OCI-LY3 (cell line): ENCODE data around the gene SMYD4.
"Not testable (repeated sequence)": the region's sequence is repeated elsewhere in the genome, so short reads cannot be mapped to it uniquely, and the experiment has no call there.

Experiments
- H2AFZ ChIP-seq: fragments of 200-600, 300-600 bp; shearing (Covaris generic); 2 replicates; pipeline ENCODE4 v1.6.0; 2014; ENCODE audit warnings: antibody characterized with exemption, low read depth, low read length
- H3K27ac ChIP-seq: fragments of 200-600, 300-600 bp; sonication (generic); 2 replicates; pipeline ENCODE4 v1.5.1; 2014; ENCODE audit warnings: mild to moderate bottlenecking, low read length, moderate library complexity, mixed read lengths
- H3K27me3 ChIP-seq: fragments of 200-600, 300-600 bp; sonication (generic); 2 replicates; pipeline ENCODE4 v1.6.1; 2014; ENCODE audit warnings: low read depth, low read length, mixed read lengths
- H3K36me3 ChIP-seq: fragments of 200-600, 300-600 bp; sonication (generic); replicated peaks from 2 replicates; pipeline ENCODE3; 2014; ENCODE audit warnings: low read depth, low read length, mixed read lengths
- H3K4me1 ChIP-seq: fragments of 300-600, 200-600 bp; sonication (generic); 2 replicates; pipeline ENCODE4 v1.6.1; 2014; ENCODE audit warnings: low read length, mixed read lengths
- H3K4me2 ChIP-seq: fragments of 200-600, 300-600 bp; sonication (generic); 2 replicates; pipeline ENCODE4 v1.6.1; 2014; ENCODE audit warnings: low read length, mixed read lengths
- H3K4me3 ChIP-seq: fragments of 300-600, 200-600 bp; sonication (generic); 2 replicates; pipeline ENCODE4 v1.5.1; 2014; ENCODE audit warnings: antibody characterized with exemption, mild to moderate bottlenecking, low read length, moderate library complexity
- H3K79me2 ChIP-seq: fragments of 300-600, 200-600 bp; shearing (Covaris generic); 2 replicates; pipeline ENCODE4 v1.6.1; 2014; ENCODE audit warnings: mild to moderate bottlenecking, low read length, mixed read lengths
- H3K9ac ChIP-seq: fragments of 300-600, 200-600 bp; shearing (Covaris generic); 2 replicates; pipeline ENCODE4 v1.6.0; 2014; ENCODE audit warnings: mild to moderate bottlenecking, low read length, moderate library complexity
- H3K9me3 ChIP-seq: fragments of 200-600, 300-600 bp; shearing (Covaris generic); 2 replicates; pipeline ENCODE4 v1.6.1; 2014; ENCODE audit warnings: low read length, mixed read lengths; ENCODE audit not compliant: insufficient read depth
- H4K20me1 ChIP-seq: fragments of 200-600, 300-600 bp; sonication (generic); 2 replicates; pipeline ENCODE4 v1.6.1; 2016; ENCODE audit warnings: low read length, mixed read lengths; ENCODE audit not compliant: insufficient read depth
- EZH2phosphoT487 ChIP-seq: fragments of 200-600 bp; shearing (Covaris generic); IDR thresholded peaks from 2 replicates; pipeline ENCODE4 v1.6.1; 2018; ENCODE audit warnings: antibody characterized with exemption, mixed run types, low read depth
- TF ChIP-seq, protein P1 (sequence below): fragments of 200-600, 300-600 bp; sonication (generic); IDR thresholded peaks from 2 replicates; pipeline ENCODE4 v1.5.1; 2014; ENCODE audit warnings: antibody characterized with exemption, low read length, low read depth

Gene SMYD4

DNA sequence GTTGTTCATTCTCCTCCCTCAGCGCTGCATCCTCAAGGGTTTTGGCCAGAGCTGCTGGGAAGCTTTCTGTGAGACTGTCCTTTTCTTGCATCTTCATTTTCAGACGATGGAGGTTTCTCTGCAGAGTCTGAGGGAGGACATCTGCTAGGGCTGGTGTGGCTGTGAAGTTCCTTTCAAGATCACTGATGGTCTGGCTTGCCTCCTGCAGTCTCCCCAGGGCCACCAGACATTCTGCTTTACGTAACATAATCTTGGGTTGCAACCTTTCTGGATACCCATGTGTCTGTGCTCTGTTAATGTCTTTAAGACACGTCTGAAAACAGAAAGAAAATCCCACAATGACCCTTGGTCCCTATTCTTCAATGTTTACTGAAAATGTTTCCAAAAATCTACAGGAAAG lies 29.0 kb downstream of the SMYD4 start:
- TF ChIP-seq EZH2phosphoT487, result no peak
- TF ChIP-seq, protein P1, sequence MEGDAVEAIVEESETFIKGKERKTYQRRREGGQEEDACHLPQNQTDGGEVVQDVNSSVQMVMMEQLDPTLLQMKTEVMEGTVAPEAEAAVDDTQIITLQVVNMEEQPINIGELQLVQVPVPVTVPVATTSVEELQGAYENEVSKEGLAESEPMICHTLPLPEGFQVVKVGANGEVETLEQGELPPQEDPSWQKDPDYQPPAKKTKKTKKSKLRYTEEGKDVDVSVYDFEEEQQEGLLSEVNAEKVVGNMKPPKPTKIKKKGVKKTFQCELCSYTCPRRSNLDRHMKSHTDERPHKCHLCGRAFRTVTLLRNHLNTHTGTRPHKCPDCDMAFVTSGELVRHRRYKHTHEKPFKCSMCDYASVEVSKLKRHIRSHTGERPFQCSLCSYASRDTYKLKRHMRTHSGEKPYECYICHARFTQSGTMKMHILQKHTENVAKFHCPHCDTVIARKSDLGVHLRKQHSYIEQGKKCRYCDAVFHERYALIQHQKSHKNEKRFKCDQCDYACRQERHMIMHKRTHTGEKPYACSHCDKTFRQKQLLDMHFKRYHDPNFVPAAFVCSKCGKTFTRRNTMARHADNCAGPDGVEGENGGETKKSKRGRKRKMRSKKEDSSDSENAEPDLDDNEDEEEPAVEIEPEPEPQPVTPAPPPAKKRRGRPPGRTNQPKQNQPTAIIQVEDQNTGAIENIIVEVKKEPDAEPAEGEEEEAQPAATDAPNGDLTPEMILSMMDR, result no peak
- Histone ChIP-seq H3K36me3 (peaks cover 8% of the 10 kb centered on the region), H3K4me1 (no peaks in the 10 kb centered on the region), H3K9me3 (no peaks in the 10 kb centered on the region), H3K9ac (no peak overlapping the region), H4K20me1 (no peaks in the 10 kb centered on the region), H3K4me3 (no peak overlapping the region), H3K79me2 (peaks cover 4% of the 10 kb centered on the region; the same call in 1 of the 2 replicates), H3K4me2 (no peak overlapping the region), H3K27ac (no peak overlapping the region), H2AFZ (no peak overlapping the region), H3K27me3 (no peaks in the 10 kb centered on the region)

DNA sequence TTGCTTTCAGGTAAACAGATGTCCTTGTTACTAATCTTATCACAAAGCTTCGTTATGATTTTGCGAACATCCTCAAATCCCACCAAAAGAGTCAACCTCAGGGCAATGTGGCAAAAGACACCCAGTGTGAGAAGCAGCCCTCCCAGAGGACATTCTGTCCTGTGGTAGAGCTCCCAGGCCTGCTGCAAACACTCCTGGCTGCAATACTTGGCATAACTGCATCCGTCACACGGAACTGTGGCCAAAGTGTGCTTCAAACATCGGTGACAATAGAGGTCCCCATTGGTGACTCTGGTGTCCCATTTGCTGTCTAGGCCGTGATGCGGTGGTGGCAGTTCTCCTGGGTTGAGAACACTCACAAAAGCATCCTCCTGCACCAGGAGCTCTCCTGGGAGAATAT lies 29.5 kb downstream of the SMYD4 start:
- Histone ChIP-seq H3K36me3 (peaks cover 8% of the 10 kb centered on the region), H3K4me3 (no peak overlapping the region), H3K27me3 (no peaks in the 10 kb centered on the region), H3K27ac (no peak overlapping the region), H4K20me1 (no peaks in the 10 kb centered on the region), H3K4me2 (no peak overlapping the region), H3K79me2 (peaks cover 4% of the 10 kb centered on the region; the same call in 1 of the 2 replicates), H2AFZ (no peak overlapping the region), H3K9ac (no peak overlapping the region), H3K4me1 (no peaks in the 10 kb centered on the region), H3K9me3 (no peaks in the 10 kb centered on the region)
- no peak for TF ChIP-seq EZH2phosphoT487
- TF ChIP-seq, protein P1, result no peak

DNA sequence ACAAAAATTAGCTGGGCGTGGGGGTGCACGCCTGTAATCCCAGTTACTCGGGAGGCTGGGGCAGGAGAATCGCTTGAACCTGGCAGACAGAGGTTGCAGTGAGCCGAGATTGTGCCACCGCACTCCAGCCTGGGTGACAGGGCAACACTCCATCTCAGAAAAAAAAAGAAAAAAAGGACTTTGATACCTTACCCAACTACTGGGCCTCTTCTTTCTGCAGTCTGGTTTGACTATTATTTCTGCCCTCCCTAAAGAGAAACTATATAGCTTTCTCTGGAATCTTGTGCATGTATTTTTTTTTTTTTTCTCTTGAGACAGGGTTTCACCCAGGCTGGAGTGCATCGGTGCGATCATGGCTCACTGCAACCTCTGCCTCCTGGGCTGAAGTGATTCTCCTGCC lies 31.9 kb downstream of the SMYD4 start:
- H3K27ac ChIP-seq, H3K27me3 ChIP-seq, H2AFZ ChIP-seq, H3K9ac ChIP-seq, H4K20me1 ChIP-seq, H3K4me3 ChIP-seq, H3K4me1 ChIP-seq, H3K4me2 ChIP-seq, H3K9me3 ChIP-seq, H3K79me2 ChIP-seq: not testable (repeated sequence)
- H3K36me3 ChIP-seq, result peaks cover 13% of the 10 kb centered on the region

DNA sequence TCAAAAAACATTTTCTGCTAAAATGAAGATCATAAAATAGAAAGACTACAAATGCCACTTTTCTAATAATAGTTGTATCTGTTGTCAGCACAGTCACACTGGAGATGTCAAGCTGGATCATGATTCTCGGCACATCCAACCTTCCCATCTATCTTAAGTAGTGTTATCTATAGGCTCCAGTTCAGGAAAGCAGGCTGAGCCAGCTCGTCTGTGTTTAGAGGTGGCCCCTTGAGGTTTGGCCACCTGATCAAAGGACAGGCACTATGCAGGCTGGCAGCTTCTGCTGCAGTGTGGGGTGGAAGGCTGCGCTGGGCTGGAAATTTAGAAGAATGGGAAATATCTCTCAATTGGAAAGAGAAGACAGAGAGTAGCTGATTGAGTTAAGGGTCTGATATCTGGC lies 32.4 kb downstream of the SMYD4 start:
- H3K4me3 ChIP-seq, result no peak overlapping the region
- H3K9me3 ChIP-seq, result no peaks in the 10 kb centered on the region
- H3K27me3 ChIP-seq, result no peaks in the 10 kb centered on the region
- H3K4me2 ChIP-seq, result no peak overlapping the region
- TF ChIP-seq, protein P1, result no peak
- no peak for TF ChIP-seq EZH2phosphoT487
- H3K27ac ChIP-seq, result no peak overlapping the region
- H4K20me1 ChIP-seq, result no peaks in the 10 kb centered on the region
- peaks cover 13% of the 10 kb centered on the region for H3K36me3 ChIP-seq
- H3K9ac ChIP-seq, result no peak overlapping the region
- no peaks in the 10 kb centered on the region for H3K4me1 ChIP-seq
- no peak overlapping the region for H2AFZ ChIP-seq
- H3K79me2 ChIP-seq, result peaks cover 7% of the 10 kb centered on the region

DNA sequence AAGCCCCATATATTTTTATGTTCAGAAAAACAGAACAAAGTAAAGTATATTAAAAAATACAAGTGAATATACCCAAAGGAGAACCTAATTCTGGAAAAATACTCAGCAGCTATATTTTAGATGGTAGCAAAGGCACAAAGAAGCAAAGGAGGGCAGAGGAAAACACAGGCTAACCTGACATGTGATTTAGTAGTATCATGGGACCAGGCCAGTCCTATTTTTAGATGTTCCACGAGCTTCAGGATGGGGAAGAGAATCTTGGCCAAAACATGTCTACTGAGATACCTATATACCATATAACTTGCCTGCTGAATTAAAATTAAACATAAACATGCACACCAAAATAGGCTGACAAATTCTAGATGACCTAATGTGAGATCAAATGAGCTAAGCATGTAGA lies 32.9 kb downstream of the SMYD4 start:
- Histone ChIP-seq H4K20me1 (no peaks in the 10 kb centered on the region), H3K4me1 (no peaks in the 10 kb centered on the region), H3K4me3 (no peak overlapping the region), H3K4me2 (no peak overlapping the region), H3K36me3 (peaks cover 13% of the 10 kb centered on the region), H3K9ac (no peak overlapping the region), H3K9me3 (no peaks in the 10 kb centered on the region), H3K27ac (no peak overlapping the region), H3K27me3 (no peaks in the 10 kb centered on the region), H3K79me2 (peaks cover 7% of the 10 kb centered on the region), H2AFZ (no peak overlapping the region)
- TF ChIP-seq, protein P1, result no peak
- no peak for TF ChIP-seq EZH2phosphoT487
